ENCODE measurements around the gene CAPS2.

The CAPS2 gene

DNA sequence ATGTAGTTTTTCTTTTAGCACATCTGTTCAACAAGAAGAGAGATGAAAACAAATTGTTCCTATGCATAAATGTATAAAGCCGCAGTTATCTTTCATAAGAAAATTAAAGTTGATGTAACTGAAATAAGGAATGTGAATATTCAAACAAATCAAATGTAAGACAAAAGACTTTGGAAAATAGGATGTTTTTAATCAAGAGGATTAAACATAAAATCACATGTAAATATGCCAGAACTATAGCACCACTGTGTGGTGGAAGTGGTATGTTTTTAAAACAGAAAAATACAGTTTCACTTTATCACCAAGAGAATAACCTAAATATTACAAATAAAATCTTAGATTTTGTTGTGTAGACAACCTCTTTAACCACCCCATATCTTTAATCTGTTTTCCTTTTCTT, 40.4 kb downstream of the CAPS2 start:
- no peak overlapping the region for H3K4me3 ChIP-seq (replicated peaks; ENCODE audit: low read depth, low read length)
- TF ChIP-seq, protein P1, sequence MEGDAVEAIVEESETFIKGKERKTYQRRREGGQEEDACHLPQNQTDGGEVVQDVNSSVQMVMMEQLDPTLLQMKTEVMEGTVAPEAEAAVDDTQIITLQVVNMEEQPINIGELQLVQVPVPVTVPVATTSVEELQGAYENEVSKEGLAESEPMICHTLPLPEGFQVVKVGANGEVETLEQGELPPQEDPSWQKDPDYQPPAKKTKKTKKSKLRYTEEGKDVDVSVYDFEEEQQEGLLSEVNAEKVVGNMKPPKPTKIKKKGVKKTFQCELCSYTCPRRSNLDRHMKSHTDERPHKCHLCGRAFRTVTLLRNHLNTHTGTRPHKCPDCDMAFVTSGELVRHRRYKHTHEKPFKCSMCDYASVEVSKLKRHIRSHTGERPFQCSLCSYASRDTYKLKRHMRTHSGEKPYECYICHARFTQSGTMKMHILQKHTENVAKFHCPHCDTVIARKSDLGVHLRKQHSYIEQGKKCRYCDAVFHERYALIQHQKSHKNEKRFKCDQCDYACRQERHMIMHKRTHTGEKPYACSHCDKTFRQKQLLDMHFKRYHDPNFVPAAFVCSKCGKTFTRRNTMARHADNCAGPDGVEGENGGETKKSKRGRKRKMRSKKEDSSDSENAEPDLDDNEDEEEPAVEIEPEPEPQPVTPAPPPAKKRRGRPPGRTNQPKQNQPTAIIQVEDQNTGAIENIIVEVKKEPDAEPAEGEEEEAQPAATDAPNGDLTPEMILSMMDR (IDR thresholded peaks at IDR 0.05; ENCODE audit: low read length, missing control alignments), result peak; percentile 31
- peak; percentile 42 for DNase-seq (ENCODE audit: low read depth)

DNA sequence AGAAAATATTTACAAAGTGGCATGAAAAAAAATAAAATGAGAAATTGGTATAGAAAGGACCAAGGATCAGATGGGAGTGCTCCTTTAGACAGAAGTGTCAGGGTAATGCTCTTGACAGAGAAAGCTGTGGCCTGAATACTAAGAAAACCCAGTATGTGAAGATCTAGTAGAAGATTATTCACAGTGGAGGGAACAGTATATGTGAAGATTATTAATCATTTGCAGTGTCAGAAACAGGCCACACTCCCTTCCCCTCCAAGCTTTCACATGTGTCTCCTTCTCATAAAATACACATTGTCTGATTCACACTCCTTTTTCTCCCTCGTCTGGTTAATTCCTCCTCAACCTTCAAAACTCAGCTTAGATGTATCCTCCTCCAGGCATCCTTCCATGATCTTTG, 41.3 kb downstream of the CAPS2 start:
- H3K4me3 ChIP-seq (replicated peaks; ENCODE audit: low read depth, low read length), result no peak overlapping the region
- DNase-seq (ENCODE audit: low read depth), result no peak
- TF ChIP-seq, protein P1 (IDR thresholded peaks at IDR 0.05; ENCODE audit: low read length, missing control alignments), result no peak

DNA sequence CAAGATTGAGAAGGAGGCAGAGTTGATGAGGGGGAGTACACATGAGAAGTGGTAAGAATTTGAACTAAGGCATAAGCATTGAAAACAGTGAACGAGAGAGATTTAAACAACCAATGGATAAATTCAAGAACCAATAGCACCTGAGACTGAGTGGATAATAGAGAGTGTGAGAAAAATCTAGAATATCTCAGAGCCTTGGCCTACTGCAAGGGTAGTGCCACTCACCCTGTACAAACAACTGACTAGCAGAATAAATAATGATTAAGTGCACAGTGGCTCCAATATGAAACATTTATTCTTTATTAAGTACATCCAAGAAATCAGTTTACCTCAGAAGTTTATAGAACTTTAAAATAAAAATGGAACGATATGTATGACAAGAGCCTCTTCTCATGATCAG, 54.4 kb downstream of the CAPS2 start:
- TF ChIP-seq, protein P1 (IDR thresholded peaks at IDR 0.05; ENCODE audit: low read length, missing control alignments), result no peak
- no peak overlapping the region for H3K4me3 ChIP-seq (replicated peaks; ENCODE audit: low read depth, low read length)
- DNase-seq (ENCODE audit: low read depth), result no peak

DNA sequence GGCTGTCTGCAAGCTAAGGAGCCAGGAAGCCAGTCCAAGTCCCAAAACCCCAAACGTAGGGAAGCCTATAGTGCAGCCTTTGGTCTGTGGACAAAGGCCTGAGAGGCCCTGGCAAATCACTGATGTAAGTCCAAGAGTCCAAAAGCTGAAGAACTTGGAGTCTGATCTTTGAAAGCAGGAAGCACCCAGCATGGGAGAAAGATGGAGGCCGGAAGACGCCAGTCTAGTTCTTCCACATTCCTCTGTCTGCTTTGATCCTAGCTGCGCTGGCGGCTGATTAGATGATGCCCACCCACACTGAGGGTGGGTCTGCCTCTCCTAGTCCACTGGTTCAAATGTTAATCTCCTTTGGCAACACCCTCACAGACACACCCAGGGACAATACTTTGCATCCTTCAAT, 58.5 kb downstream of the CAPS2 start:
- DNase-seq (ENCODE audit: low read depth), result no peak

DNA sequence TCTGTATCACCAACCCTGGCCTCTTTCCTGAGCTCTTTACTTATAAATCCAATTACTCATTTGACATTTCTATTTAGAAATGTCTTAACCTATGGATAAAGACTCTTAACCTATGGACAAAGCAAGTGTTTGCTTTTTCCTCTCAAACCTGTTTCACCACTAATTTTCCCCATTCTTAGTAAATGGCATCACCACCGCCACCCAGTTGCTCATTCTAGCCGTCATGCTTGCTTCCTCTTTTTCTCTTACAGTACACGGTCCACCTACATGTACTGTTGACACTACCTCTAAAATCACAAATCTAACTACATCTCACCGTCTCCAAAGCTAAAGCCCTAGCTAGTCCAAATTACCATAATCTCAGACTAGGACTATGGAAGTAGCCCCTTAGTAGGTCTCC, 60.0 kb downstream of the CAPS2 start:
- no peak for DNase-seq (ENCODE audit: low read depth)
- H3K4me3 ChIP-seq (replicated peaks; ENCODE audit: low read depth, low read length), result no peak overlapping the region
- TF ChIP-seq, protein P1 (IDR thresholded peaks at IDR 0.05; ENCODE audit: low read length, missing control alignments), result no peak

More for the DNA sequence above, 58.5 kb downstream of the CAPS2 start:
- TF ChIP-seq, protein P1 (IDR thresholded peaks at IDR 0.05; ENCODE audit: low read length, missing control alignments), result no peak
- no peak overlapping the region for H3K4me3 ChIP-seq (replicated peaks; ENCODE audit: low read depth, low read length)

DNA sequence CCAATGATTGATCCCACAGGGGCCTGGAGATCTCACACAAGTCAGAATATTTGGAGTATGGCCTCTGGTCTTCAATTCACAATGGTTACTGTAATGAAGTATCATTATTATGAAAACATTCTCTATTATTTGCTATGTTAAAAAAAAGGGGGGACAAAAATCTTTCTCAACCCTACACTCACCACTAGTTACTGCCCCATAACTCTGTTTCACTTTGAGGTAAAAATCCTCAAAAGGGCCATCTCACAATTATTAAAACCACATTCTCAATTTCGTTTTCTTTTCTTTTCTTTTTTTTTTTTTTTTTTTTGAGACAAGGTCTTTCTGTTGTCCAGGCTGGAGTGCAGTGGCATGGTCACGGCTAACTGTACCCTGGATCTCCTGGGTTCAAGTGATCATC, 60.9 kb downstream of the CAPS2 start:
- DNase-seq (ENCODE audit: low read depth), result no peak

DNA sequence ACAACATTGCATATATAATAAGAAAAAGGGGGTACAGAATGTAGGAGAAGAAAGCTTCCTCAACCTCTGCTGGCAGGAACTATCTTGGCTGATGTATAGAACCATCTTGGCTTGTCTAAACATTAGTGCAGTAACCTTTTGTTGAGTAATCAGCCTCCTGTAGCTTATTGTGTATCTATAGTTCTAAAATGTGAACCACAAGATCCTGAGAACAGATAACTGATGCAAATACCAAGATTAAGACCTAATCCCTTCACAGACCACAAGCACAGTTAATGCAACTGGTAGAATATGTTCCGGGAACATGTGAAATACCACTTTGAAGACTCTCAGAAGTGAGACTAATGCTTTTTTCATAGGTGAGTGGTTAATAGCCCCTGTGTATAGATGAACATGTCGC, 69.8 kb downstream of the CAPS2 start:
- TF ChIP-seq, protein P1 (IDR thresholded peaks at IDR 0.05; ENCODE audit: low read length, missing control alignments), result no peak
- DNase-seq (ENCODE audit: low read depth), result no peak
- H3K4me3 ChIP-seq (replicated peaks; ENCODE audit: low read depth, low read length), result no peak overlapping the region

More for the DNA sequence above, 60.9 kb downstream of the CAPS2 start:
- H3K4me3 ChIP-seq (replicated peaks; ENCODE audit: low read depth, low read length), result no peak overlapping the region
- TF ChIP-seq, protein P1 (IDR thresholded peaks at IDR 0.05; ENCODE audit: low read length, missing control alignments), result no peak
